Measurements from ENCODE around the gene NLRP6.

Gene NLRP6

DNA sequence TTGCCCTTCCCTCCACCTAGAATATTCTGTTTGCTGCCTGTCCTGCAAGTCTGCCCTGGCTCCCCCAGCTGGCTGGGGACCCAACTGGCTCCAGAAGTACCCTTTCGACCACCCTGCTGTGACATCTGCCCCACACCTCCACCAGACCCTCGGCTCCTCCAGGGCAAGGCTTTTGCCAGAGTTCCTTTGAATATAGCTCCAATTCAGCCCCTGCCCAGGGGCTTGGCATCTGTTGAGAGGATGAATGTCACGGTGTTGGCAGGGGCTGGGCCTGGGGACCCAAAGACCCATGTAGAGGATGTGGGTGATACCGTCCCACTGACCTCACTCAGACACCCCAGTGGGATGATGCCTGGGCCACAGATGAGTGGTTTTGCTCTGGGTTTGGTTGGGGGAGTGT is 4.0 kb downstream of the NLRP6 start:
- no peak for DNase-seq

DNA sequence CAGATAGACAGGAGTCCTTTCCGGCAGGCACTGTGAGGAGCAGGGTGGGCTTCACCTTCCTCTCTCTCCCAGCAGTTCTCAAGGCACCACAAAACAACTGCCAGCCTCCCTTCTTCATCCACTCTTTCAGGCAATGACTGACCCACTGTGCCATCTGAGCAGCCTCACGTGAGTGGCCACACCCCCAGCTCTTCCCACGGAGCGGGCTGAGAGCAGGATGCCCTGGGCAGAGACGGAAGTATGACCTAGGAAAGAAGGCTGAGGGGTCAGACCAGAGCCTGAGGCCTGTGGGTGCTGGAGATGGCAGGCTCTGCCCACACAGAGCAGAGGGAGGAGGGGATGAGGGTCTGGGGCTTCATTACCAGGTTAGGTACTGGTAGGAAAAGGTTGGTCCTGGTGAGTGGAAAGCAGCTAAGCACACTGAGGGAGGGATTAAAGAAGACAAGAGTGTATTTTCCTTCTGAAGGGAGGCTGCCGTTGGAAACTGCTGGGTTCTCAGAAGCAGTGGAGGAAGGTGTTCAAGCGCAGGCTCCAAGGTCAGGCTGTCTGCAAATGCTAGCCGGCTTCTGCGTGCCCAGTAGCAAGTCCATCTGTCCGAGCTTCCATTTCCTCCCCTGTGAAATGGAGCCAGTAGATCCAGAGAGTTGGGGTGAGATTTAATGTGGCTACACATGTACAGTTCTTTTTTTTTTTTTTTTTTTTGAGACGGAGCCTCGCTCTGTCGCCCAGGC is 4.6 kb downstream of the NLRP6 start:
- DNase-seq, result no peak

DNA sequence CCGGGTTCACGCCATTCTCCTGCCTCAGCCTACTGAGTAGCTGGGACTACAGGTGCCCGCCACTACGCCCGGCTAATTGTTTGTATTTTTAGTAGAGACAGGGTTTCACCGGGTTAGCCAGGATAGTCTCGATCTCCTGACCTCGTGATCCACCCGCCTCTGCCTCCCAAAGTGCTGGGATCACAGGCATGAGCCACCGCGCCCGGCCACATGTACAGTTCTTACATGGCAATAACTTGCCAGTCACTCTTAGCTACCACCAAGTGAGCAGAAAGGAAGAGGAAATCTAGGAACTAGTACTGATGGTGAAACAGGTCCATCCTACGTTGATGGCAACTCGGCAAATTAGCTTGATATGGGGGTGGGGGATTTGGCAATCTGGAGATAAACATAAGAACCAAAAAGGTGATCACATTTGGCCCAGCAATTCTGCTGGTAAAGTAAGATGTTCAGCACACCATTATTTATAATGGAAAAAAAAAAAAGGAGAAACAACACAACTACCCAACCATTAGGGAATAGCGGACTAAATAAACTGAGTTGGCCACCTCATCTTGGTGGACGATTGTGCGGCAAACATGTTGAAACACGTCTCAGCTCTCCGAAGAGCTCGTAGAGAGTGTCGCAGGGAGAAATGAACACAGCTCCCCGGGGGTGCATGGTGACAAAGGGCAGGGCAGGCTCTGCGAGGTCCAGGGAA is 5.3 kb downstream of the NLRP6 start:
- DNase-seq, result no peak

DNA sequence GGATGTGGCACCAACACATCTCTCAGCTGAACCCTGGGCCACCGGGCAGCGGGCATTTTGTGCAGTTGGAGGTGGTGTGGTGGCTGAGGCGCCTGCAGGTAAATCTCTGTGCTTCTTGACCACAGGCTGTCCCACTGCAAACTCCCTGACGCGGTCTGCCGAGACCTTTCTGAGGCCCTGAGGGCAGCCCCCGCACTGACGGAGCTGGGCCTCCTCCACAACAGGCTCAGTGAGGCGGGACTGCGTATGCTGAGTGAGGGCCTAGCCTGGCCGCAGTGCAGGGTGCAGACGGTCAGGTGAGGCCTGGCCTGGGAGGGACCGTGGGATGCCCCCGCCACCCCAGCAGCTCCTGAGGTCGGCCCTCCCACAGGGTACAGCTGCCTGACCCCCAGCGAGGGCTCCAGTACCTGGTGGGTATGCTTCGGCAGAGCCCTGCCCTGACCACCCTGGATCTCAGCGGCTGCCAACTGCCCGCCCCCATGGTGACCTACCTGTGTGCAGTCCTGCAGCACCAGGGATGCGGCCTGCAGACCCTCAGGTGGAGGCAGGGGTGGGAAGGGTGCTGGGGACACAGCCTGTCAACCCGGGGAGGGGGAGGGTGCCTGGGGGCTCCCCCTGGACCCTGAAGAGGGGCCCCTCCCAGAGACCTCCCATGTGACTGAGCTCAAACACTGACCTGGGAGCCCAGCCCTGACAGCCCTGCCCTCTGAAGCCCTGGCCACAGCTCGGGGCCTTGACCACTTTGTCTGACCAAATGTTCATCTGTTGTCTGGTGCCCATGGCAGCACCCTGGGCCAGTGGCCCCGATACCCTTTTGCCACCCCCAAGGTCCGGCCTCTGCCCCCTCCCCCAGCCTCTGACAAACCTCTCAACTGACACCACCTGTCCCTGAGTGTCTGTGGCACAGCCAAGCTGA is 6.2 kb downstream of the NLRP6 start:
- DNase-seq, result no peak

DNA sequence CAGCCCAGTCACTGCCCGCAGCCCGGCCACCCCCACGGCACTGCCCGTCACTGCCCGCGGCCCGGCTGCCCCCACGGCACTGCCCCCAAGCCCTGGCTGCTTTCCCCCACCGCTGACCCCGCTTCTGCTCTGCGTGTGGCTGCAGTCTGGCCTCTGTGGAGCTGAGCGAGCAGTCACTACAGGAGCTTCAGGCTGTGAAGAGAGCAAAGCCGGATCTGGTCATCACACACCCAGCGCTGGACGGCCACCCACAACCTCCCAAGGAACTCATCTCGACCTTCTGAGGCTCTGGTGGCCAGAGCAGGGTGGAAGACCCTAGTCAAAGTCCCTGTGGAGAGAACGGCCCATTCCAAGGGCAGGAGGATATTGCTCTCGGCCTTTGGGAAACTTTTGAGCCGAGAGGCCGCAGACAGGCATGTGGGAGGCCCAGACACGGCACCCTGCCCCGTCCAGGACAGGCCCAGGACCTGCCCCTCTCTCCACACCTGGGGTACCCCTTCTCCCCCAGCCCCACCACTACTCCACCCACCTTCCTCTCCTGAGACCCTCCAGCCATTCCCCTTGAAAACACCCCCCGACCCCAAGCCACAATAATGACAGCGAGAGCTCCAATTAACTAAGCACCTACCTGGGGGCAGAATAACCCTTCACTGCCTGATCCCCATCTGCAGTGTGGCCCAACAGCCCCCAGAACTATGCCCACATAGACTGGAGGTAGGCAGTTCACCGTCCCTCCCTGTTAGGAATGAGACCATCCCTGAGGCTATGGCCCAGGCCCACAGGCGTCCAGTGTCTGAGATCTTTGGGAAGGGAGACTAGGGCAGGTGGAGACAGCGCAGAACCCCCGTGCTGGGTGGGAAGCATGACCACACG is 7.0 kb downstream of the NLRP6 start:
- DNase-seq, result no peak

DNA sequence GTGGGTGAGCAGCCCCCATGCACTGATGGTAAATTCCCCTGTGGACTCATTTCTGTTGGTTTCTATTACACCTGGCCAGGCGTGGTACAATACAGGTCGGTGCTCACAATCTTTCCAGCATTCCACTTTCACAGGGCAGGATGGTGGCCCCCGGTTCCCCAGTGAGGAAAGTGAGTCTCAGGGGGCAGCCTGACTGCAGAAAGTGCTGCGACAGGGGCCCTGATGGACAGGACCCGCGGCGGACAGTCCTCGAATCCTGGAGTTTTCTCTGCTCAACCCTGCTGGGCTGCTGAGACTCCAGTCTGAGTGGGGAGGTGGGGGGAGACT is 7.7 kb downstream of the NLRP6 start:
- DNase-seq, result peak in 1 of 5 experiments; percentile 4

DNA sequence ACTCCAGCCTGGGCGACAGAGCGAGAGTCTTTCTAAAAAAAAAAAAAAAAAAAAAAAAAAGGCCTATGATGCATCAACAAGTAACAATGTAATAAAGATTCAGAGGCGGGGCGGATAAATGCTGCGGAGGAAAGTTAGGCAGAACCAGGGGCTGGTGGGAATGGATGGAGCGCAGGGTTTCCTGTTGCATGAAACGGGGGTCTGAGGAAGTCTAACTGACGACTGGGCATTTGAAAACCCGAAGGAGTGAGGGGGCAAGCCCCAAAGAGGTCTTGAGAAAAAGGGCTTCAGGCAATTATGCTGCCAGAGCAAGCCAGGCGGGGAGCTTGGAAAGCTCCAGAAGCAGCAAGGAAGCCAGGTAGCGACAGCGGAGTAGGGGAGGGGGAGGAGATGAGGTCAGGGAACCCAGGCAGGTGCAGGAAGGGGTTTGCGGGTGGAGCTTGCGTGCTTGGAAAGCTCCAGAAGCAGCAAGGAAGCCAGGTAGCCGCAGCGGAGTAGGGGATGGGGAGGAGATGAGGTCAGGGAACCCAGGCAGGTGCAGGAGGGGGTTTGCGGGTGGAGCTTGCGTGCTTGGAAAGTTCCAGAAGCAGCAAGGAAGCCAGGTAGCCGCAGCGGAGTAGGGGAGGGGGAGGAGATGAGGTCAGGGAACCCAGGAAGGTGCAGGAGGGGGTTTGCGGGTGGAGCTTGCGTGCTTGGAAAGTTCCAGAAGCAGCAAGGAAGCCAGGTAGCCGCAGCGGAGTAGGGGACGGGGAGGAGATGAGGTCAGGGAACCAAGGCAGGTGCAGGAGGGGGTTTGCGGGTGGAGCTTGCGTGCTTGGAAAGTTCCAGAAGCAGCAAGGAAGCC is 9.0 kb downstream of the NLRP6 start:
- peak in 4 of 5 experiments; percentile 44 to 82 (median 69) for DNase-seq

DNA sequence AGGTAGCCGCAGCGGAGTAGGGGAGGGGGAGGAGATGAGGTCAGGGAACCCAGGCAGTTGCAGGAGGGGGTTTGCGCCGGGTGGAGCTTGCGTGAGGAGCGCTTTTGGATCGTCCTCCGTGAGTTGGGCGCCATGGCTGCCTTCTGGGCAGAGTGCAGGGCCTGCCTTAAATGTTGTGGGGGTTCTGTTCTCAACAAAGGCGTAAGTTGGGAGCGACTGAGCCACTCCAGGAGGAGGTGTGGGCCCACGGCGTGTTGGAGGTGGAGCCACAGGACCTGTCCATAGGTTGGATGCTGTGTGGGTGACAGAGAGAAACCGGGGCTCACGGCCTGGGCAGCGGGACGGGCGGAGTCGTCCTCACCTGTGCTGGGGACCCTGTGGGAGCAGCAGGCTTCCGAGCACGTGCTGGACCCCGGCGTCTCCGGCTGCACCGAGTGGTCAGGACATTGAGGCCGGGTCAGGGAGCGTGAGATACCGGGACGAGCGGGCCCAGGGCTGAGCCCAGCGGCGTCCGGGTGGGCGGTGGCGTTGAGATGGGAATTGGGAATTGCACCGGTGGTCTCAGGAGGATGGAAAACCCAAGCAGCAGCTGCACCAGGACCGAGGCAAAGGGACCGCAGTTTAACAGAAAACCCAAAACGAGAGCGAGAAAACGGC is 9.7 kb downstream of the NLRP6 start:
- DNase-seq, result peak in 2 of 5 experiments; percentile 26 to 66

DNA sequence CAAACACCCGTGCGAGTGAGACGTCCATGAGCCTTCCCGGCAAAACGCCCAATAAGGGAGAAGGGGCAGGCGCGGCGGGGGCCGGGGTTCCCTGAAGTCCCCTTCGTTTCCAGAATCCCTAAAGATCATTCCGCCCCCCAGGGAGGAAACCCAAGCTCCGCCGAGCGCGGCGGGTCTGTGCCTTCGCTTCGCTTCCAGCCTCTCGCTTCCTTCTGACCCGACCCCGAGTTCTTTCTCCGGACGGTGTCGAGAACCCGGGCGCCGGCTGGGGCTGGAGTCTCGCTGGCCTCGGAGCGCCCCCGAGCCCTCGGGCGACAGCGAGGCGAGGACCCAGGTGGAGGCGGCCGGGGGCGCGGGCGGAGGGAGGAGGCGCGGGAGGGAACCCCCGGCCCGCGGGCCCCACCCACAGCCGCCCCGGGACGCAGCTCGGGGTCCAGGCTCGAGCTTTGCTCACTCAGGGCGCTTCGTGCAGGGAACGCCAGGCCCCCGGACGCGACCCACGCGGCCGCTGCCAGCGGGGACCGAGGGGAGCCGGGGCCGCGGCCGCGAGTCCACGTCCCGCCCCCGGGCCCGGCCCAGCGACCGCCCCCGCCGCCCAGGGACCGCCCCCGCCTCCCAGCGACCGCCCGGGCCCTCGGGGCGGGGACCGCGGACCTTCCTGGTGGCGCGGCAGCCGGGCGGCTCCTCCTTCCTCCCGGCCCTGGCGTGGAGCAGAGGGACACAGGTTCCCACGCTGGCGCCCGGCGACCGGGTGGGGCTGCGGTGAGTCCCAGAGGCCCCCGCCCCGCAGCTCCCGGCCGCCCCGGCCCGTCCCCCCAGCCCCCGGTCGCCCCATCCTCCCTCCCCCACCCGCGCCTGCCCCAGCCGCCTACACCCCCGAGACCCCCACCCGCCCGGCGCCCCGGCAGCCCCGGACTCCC is 10.5 kb downstream of the NLRP6 start, which contains the start of gene PGGHG:
Gene PGGHG (plus strand): TSS at position 649 of the 920 bp plus-strand sequence. CDS start 691 bp downstream, outside the sequence.
- DNase-seq, result peak in 4 of 5 experiments; percentile 38 to 49 (median 46)

DNA sequence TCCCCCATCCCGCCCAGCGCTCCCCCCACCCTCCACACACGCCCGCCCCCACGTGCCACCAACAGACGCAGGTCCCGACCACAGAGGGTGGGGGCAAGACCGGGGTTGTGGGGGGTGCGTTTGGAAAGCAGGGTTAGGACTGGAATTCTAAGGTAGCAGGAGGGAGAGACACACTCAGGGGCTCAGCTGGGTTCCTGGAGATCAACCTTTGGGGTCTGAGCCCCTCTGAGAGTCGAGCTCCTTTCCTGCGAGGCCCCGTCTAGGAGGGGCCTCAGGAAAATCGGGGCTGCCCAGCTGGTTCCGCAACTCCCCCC is 11.1 kb downstream of the NLRP6 start:
- peak in 2 of 5 experiments; percentile 48 to 59 for DNase-seq

DNA sequence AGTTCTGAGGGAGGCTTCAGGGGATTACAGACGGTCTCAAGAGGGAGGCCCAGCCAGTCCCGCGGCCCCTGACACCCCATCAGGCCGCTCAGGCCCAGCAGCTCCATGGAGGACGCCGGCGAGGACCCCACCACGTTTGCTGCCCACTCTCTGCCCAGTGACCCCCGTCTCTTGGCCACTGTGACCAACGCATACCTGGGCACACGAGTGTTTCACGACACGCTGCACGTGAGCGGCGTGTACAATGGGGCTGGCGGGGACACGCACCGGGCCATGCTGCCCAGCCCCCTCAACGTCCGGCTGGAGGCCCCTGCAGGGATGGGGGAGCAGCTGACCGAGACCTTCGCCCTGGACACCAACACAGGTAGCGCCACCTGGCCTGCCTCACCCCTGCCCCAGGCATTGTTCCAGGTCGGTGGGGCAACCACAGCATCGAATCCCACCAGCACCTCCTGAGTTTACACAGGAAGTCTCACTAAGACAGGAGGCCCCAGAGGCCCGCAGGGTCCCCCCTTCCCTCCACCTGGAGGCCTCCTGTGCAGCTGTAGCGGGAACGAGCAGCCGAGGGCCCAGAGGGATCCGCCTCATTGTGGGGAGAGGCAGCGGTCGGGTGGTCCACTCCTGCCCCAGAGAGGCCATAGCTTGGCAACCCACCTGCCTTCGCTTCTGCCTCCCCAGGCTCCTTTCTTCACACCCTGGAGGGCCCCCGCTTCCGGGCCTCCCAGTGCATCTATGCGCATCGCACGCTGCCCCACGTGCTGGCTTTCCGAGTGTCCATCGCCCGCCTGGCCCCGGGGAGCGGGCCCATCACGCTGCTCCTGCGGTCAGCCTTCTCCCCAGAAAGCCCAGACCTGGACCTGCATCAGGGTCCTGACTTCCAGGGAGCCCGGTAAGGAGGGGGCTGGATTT is 11.8 kb downstream of the NLRP6 start:
- peak in 2 of 5 experiments; percentile 8 to 58 for DNase-seq

DNA sequence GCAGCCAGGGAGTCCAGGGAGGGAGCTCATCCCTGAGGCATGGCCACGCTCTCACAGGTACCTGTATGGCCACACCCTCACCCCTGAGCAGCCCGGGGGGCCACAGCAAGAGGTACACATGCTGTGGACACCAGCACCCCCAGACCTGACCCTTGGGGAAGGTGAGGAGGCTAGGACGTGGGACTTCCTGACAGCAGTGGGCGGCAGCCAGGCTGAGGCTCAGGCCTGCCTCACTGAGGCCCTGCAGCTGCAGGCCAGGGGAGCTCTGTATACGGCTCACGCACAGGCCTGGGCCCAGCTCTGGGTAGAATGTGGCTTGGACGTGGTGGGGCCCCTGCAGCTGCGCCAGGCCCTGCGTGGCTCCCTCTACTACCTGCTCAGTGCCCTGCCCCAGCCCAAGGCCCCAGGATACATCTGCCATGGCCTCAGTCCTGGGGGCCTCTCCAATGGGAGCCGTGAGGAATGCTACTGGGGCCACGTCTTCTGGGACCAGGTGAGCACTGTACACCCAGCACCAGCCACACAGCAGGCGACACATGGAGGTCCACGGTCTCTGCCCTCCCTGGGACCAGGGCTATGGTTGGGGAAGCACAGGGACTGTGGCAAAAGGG is 12.5 kb downstream of the NLRP6 start:
- DNase-seq, result peak in 1 of 5 experiments; percentile 7

DNA sequence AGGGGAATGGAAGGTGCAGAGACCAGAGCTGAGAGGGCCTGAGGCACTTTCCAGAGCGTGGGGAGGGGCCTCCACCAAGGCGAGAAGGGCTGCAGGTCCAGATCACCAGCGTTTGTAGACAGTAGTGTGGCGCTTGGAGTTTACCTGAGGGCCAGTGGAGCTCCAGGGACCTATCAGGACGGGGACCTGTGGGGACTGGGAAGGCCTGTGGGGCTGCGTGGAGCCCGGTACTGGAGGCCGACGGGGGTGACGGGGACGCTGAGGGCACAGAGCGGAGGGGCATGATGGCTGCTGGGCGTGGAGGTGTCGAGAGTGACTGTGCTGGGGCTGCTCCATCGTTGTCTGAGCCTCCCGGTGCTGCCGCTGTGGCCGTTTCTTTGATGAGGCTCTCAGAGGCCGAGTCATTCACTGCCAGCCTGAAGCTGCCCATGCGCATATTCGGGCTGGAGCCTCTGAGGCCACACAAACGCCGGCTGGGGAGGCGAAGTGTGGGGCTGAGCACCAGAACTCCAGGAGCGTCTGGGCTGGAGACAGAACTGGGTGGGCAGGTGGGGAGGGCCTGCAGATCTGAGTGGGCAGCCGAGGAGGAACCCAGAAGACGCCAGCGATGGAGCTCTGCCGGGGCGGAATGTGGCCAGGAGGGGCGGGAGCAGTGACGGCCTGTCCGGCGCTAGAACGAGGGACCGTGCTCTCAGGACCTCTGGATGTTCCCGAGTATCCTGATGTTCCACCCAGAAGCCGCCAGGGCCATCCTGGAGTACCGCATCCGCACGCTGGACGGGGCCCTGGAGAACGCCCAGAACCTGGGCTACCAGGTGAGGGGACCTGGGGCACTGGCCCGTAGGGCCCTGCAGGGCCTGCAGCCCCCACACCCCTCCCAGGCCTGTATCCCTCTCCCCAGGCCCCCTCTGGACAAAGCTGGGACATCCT is 13.3 kb downstream of the NLRP6 start:
- peak in 1 of 5 experiments; percentile 3 for DNase-seq

DNA sequence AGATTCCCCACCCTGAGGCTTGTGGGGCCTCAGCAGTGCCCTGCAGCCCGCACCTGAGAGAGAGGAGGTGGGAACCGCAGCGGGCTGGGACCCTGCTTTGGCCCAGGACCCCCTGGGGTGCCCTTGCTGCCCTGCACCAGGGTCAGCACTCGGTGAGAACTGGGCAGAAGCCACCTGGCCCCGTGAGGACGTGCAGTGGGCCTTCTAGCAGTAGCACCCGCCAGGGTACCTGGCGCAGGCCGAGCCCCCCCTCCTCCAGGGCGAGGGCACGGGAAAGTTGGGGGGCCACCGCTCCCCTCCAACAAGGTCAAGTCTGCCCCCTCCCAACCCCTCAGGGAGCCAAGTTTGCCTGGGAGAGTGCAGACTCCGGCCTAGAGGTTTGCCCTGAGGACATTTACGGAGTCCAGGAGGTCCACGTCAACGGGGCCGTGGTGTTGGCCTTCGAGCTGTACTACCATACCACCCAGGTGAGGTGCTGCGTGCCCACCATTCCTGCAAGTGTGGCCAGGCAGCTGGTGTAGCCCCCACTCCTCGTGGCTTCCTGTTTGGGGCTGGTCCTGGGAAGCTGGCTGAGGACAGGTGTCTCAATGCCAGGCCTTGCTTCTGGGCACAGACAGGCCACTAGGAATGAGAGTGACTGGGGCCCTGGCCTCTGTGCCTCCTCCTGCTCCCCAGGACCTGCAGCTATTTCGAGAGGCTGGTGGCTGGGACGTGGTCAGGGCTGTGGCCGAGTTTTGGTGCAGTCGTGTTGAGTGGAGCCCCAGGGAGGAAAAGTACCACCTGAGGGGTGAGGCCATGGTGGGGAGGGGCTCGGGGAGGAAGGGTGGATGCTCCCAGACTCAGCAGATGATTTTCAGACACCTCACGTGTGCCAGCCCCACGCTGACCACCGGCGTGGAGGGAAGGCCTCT is 14.3 kb downstream of the NLRP6 start:
- no peak for DNase-seq

DNA sequence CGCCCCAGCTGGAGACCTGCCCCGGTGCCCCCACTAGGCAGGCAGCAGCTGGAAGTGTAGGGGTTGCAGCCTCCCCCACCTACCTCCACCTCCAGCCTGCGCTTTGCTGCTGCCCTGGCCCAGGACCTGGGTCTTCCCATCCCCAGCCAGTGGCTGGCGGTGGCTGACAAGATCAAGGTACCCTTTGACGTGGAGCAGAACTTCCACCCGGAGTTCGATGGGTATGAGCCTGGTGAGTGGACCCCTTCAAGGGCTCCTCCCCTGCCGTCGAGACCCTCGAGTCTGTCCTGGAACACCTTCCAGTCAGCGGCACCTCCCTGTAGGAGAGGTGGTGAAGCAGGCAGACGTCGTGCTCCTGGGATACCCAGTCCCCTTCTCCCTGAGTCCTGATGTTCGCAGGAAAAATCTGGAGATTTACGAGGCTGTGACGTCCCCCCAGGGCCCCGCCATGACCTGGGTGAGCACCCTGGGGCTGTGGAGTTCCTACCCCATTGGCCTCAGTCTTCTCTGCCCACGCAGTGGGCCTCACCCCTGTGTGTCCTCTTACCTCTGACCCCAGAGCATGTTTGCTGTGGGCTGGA is 15.2 kb downstream of the NLRP6 start:
- no peak for DNase-seq
